Upper lobe of left lung (tissue), 4 donors: ENCODE results near the gene CNOT10.
"Not testable (repeated sequence)": the region's sequence is repeated elsewhere in the genome, so short reads cannot be mapped to it uniquely, and the experiment has no call there.

Source experiments
- POLR2A ChIP-seq, 4 donors: fragments of 450-650 bp; IDR thresholded peaks; one replicate each; pipeline ENCODE4 v1.5.1; 2016 to 2017; ENCODE audit warnings: antibody characterized with exemption in 4 of 4, mild to moderate bottlenecking in 2 of 4
- POLR2AphosphoS5 ChIP-seq, 2 donors: sonication (generic); formaldehyde crosslinking; IDR thresholded peaks; one replicate each; pipeline ENCODE4 v1.5.1; 2017; ENCODE audit warnings: antibody characterized with exemption in 2 of 2
- TF ChIP-seq, protein P1 (sequence below), 6 experiments: fragments of 450-650 bp in 4 of 6; fragments of 200-600 bp in 2 of 6; sonication (generic) in 2 of 6; IDR thresholded peaks; one replicate each; pipeline ENCODE4 v1.5.1; 2016 to 2019; ENCODE audit warnings: antibody characterized with exemption in 6 of 6

DNA sequence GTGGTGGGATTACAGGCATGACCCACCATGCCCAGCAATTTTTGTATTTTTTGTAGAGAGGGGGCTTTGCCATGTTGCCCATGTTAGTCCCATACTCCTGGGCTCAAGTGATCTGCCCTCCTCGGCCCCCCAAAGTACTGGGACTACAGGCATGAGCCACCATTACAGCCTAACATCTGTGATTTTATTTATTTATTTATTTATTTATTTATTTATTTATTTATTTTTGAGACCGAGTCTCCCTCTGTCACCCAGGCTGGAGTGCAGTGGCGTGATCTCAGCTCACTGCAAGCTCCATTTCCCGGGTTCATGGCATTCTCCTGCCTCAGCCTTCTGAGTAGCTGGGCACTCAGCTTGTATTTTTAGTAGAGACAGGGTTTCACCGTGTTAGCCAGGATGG lies 116.5 kb downstream of the CNOT10 start:
- TF ChIP-seq POLR2A, POLR2AphosphoS5 (IDR thresholded peaks at IDR 0.05): not testable (repeated sequence)
- TF ChIP-seq, protein P1, sequence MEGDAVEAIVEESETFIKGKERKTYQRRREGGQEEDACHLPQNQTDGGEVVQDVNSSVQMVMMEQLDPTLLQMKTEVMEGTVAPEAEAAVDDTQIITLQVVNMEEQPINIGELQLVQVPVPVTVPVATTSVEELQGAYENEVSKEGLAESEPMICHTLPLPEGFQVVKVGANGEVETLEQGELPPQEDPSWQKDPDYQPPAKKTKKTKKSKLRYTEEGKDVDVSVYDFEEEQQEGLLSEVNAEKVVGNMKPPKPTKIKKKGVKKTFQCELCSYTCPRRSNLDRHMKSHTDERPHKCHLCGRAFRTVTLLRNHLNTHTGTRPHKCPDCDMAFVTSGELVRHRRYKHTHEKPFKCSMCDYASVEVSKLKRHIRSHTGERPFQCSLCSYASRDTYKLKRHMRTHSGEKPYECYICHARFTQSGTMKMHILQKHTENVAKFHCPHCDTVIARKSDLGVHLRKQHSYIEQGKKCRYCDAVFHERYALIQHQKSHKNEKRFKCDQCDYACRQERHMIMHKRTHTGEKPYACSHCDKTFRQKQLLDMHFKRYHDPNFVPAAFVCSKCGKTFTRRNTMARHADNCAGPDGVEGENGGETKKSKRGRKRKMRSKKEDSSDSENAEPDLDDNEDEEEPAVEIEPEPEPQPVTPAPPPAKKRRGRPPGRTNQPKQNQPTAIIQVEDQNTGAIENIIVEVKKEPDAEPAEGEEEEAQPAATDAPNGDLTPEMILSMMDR (IDR thresholded peaks at IDR 0.05) = not testable (repeated sequence)
